ENCODE results near the gene LITAF.
"Not testable (repeated sequence)": the region's sequence is repeated elsewhere in the genome, so short reads cannot be mapped to it uniquely, and the experiment has no call there.

LITAF gene

GRCh38 chr16:11515540-11516430, 70.9 kb downstream of the LITAF start:
- DNase-seq, result no peak

DNA sequence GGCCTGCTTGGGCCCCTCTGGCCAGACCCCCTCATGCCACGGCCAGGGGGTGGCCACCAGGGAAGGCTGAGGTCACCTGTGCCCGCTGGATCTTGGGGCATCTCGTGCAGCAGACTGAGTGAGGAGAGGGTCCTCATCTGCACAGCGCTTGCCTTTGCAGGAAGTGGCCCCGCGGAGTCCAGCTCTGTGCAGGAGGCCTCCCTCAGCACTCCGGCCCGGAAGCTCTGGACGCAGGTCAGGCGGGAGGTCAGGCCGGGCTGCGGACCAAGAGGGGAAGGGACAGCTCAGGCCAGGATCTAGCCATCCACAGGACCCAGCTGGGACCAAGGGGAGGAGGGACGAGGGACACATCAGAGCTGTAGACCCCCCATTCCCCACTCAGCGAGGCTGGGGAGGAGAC, 72.4 kb downstream of the LITAF start:
- DNase-seq, result no peak

DNA sequence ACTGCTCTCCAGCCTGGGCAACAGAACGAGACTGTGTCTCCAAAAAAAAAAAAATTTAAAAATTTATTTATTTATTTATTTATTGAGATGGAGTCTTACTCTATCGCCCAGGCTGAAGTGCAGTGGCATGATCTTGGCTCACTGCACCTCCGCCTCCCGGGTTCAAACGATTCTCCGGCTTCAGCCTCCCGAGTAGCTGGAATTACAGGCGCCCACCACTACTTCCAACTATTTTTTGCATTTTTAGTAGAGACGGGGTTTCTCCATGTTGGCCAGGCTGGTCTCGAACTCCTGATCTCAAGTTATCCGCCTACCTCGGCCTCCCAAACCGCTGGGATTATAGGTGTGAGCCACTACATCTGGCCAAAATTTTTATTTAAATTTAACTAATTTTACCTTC, 73.4 kb downstream of the LITAF start:
- DNase-seq, result not testable (repeated sequence)

DNA sequence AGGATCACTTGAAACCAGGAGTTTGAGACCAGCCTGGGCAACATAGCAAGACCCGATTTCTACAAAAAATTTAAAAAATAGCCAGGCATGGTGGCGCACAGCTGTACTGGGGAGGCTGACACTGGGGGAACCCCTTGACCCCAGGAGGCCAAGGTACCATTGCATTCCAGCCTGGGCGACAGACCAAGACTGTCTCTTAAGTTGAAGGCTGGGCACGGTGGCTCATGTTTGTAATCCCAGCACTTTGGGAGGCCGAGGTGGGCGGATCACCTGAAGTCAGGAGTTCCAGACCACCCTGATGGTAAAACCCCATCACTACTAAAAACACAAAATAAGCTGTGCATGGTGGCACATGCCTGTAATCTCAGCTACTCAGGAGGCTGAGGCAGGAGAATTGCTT, 74.9 kb downstream of the LITAF start:
- DNase-seq, result no peak

GRCh38 chr16:11511328-11511727, 75.4 kb downstream of the LITAF start:
- no peak for DNase-seq

GRCh38 chr16:11510178-11510973, 76.3 kb downstream of the LITAF start:
- no peak for DNase-seq

DNA sequence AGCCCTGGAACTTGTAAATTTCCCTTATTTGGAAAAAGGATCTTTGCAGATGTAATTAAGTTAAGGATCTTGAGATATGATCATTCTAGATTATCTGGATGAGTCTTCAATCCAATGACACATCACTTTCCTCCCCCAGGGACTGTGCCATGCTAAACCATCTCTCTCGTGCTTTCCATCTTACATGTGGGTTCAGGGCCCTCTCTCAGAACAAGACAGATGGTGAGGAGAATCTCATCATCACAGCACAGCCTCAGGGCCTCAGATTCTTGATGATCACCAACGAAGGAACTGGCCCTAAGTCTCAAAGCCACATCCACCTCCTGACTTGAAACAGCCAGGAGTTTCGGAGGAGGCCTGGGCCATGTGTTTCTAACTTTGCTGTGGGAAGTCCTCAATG, 78.7 kb downstream of the LITAF start:
- DNase-seq, result no peak

DNA sequence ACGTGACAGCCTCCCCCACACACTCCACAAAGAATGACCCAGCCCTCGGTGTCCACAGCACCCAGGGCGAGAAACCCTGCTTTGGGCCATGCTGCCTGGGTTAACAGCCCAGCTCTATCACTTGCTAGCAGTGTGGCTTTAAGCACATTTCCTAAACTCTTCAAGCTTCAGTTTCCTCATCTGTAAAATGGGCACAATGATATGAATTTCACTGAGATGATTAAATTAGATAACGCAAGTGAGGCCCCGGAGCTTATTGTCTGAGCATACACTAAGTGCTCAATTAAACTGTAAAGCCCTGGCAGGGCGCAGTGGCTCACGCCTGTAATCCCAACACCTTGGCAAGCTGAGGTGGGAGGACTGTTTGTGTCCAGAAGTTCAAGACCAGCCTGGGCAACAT, 79.4 kb downstream of the LITAF start:
- DNase-seq, result no peak

DNA sequence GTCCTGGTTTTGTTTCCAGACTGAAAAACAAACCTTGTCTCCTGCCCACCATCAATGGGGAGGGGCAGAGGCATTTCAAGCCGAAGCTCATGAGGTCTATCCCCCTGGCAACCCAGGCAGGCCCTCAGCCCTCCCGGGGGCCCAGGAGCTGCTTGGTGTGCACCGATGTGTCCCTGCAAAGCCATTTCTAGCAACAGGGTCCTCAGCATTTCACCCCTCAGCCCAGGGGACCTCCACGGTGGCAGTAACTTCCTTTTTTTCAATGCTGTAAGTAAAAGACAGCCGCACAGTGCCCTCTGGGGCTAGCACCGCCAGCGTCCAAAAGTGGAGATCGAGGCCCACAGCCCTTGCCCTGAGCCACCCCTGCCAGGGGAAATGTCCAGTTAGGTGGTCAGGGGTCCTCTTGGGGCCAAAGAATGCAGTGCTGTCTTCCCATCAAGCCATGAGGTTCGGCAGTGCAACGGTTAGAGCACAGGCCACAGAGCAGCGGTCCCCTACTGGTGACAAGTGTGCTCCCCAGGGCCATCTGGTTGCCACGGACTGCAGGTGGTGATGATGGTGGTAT, 79.9 kb downstream of the LITAF start:
- DNase-seq, result no peak

DNA sequence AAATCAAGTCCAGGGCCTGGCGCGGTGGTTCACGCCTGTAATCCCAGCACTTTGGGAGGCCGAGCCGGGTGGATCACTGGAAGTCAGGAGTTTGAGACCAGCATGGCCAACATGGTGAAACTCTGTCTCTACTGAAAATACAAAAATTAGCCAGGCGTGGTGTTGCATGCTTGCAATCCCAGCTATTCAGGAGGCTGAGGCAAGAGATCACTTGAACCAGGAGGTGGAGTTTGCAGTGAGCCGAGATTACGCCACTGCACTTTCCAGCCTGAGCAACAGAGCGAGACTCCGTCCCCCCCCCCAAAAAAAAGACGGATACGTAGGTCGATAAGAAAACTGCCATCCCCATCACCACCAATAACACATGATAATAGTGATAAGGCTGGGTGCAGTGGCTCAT, 82.5 kb downstream of the LITAF start:
- not testable (repeated sequence) for DNase-seq

DNA sequence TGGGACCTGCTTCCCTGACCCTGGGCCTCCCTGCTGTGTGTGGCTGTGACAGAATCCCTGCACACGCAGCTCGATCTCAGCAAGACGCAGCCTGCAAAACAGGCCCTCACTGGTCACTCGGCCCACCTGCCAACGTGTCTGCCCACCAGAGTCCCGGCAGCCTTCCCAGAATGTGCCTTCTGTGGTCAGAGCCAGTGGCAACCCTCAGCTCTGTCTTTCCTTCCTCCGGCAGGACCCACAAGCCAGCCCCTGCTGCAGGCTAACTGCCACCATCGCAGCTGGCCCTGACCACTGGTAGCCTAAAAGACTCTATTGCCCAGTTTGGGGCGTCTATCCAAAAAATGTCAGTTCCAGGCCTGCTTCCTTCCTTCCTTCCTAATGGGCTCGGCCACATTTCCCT, 83.2 kb downstream of the LITAF start:
- DNase-seq, result no peak

GRCh38 chr16:11502239-11502638, 84.5 kb downstream of the LITAF start:
- no peak for DNase-seq

DNA sequence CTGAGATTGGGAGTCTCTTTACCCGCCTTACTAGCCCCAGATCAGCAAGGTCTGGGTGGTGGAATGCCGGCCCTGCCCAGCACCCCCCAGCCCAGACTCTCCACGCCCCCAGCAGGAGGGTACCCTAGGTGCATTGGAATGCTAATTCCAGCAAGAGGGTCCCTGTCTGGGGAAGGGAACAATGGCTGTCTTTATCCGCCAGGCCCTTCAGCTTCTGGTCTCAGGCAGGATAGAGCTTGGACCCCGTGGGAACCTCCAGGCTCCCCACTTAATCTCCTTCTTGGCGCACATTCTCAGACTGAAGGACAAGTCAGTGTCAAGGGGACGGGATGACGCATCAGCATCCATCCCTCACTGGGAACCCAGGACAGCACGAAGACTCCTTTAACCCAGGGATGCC, 85.1 kb downstream of the LITAF start:
- DNase-seq, result no peak

- no peak for DNase-seq
Measured at GRCh38 chr16:11500700-11501346, 85.9 kb downstream of the LITAF start.

GRCh38 chr16:11499295-11500089, 87.2 kb downstream of the LITAF start:
- DNase-seq, result no peak

- DNase-seq, result no peak
Measured at GRCh38 chr16:11498683-11499082, 88.0 kb downstream of the LITAF start.

DNA sequence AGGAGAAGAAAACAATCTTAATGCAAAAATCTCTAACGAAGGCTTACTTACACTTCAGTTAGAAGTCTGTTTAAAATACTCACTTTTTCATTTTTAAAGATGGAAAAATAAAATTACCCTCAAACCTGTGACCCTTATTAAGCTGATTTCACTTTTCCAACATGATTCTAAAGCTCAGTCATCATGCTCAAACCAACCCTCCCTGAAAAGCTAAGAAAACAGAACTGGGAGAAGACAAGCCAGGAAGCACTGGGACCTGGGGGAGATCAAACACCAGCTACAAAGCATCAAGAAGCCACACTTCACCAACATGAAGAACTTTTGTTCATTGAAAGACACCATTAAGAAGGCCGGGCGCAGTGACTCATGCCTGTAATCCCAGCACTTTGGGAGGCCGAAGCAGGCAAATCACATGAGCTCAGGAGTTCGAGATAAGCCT, 88.8 kb downstream of the LITAF start:
- no peak for DNase-seq

All from stimulated activated naive CD4-positive, alpha-beta T cell (primary cell).